Stimulated activated CD4-positive, alpha-beta T cell treated with anti-CD3 and anti-CD28 coated beads, Interleukin-4, amount 100 ng/mL, for 24 hours (primary cell): ENCODE measurements around the gene AMFR.
"Not testable (repeated sequence)": the region's sequence is repeated elsewhere in the genome, so short reads cannot be mapped to it uniquely, and the experiment has no call there.

Experiments
- DNase-seq: peaks from one replicate; pipeline ENCODE4 v3.0.0-alpha.2; 2020

The AMFR gene

DNA sequence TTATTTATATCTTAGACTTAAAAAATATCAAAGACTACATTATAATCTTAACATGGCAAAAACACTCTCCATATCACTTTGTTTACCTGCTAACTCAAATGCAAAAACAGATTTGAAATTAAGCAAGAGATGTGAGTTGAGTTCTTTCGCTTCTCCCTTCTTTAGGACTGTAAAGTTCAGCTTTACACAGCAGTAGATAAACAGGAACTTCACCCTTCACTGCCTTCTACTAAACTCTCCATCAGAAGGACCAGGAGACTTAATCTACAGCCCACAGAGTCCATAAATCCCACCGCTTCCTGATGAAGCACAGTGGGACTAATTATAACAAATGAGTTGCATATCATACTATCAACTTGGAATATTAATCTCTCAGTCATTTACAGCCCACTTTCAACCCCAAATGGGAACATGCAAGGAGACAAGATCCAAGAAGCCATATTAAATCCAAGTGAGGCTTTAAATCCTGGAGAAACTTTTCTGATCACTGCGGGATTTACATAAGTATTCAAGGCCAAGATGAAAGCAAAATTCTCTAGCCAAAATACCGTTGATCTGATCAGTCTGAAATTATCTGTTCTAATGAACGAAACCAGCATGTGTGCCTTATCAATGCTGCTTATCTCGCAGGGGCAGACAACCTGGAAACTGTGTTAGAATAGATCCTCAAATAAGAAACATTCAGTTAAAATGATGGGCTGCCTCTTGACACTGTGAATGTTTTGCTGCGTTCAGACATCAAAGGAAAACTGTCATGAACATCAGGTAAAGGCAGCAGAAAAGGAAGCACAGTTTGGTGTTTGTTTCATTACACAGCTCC lies 1.6 kb downstream of the AMFR start:
- no peak for DNase-seq

DNA sequence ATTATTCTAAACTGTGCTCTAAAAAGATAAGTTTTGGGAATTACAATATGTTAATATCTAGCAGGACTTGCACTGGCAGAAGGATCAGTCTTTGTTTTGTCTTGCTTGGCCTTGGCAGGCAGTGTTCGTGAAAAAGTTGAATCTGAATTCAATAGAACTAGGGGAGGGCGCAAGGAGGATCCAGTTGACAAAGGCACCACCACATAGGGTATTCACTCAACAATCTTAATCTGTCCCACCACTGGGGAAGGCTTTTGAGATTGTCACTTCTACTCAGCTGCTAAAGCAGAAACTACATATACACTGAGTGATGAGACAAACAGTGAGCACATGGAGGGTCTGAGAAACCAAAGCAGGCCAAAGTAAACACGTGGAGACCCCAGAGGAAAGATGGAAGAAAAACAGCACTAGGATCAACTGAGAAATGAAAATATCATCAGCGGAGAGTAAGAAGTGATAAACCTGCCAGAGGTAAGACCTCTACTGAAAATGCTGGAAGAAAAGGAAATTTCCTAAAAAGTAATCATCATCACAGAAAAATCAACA lies 2.4 kb downstream of the AMFR start:
- no peak for DNase-seq

DNA sequence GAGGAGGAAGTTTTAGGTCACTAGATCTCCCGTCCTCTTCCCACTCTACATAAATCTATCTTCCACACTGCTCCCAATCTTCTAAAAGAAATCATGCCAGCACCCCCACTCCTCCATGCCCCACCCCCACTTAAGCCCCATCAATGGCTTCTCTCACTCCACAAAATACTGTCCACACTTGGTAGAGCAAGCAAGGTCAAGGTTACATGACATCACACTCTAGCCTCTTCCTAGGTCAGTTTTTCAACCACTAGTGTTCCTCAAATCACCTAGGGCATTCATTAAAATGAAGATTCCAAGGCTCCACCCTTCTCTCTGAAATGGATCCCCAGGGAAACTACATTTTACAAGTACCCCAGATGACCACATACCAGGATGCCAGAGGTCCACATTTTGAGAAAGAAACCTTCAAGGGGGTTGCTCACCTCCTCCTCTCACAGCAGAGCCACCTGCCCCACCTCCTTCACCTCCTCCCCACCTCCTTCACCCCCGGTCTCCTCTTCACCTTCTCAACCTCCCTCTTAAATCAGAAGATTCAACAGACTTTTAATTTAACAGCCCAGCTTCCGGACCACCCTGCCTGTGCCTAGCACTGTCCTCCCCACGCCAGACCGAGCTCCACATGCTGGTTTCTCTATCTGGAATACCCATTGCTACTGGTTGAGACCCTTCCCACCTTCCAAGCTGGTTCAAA lies 3.2 kb downstream of the AMFR start:
- no peak for DNase-seq

DNA sequence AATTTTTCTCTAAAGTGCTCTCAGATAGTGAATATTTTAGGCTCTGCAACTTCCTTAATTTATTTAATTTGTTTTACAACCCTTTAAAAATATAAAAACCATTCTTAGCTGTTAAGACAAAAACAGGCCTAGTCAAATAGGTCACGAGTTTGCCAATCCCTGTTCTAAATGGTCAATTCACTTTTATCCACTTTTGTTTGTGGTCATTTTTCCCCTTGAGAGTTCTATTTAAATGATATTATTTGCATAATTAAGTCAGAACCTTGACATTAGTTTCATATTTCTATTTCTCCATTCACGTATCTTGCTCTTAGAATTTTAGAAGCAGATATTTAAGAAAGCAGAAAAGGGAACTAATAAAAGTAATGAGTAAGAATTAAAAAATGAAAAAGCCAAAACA lies 4.0 kb downstream of the AMFR start:
- DNase-seq = no peak

DNA sequence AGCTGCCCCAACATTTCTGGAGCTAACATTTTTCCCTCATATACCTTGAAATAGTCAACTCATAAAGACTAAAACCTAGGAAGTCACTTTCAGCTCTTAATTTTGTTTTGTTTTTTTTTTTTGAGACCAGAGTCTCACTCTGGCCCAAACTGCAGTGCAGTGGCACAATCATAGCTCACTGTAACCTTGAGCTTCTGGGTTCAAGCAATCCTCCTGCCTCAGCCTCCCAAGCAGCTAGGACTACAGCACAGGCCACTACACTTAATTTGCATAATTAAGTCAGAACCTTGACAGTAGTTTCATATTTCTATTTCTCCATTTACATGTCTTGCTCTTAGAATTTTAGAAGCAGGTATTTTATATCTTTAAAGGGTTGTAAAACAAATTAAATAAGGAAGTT lies 4.7 kb downstream of the AMFR start:
- DNase-seq = no peak

DNA sequence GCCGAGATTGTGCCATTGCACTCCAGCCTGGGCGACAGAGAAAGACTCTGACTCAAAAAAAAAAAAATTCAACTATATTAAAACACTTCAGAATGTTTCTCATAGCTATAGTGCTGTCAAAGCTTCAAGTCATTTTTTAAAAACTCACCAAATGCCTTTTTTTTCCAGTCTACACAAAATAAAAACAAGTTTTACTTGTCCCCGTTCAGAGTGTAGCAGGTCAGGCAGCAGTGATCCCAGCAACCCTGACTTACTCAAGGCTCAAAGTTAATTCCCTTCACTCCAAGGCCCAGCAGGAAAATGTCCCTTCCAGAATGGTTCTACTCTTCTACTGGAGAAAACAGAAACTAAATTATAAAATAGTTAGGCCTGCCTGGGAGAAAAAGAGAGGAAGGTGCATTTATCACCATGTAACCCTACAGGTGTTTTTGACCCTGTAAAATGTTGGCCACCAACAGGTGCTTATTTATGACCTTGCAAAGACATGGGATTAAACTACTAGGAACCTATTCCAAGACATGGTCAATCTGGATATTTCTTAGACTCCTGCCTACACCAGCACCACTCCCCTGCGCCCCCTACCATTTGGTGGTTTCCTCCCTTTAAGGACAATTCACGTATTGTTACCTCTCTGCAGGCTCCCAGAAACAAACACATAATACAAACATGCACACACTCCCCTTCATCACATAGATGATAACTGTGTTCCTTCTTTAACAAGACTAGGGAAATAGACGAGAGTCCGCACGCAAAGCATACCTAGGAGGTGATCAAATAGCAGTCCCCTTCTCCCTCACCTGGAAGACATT lies 5.4 kb downstream of the AMFR start:
- DNase-seq = no peak

DNA sequence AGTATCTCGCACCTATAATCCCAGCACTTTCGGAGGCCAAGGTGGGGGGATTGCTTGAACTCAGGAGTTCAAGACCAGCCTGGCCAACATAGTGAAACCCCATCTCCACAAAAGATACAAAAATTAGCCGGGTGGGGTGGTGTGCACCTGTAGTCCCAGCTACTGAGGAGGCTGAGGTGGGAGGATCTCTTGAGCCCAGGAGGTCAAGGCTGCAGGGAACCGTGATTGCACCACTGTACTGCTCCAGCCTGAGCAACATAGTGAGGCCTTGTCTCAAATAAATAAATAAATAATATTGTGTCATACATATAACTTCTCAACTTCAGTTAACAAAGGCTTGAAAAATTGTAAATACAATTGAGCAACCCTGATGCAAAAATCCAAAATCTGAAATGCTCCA lies 8.2 kb downstream of the AMFR start:
- no peak for DNase-seq

DNA sequence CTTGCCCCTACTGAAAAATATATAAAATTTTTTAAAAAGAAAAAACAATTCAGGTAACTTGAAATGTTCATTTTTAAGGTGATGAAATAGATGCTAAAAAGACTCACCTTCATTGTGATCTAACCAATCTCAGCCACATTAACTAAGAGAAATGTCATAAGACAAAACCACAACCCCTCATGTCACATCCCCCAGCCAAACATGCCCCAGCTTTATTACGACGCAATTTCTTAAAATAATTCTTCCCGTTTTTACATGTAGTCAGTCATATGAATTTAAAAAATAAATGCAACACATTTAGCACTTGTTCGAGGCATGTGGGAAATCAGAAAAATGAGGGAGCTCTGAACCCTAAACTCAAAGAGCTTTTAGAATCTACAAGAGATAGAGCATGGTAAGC lies 9.5 kb downstream of the AMFR start:
- DNase-seq = no peak

DNA sequence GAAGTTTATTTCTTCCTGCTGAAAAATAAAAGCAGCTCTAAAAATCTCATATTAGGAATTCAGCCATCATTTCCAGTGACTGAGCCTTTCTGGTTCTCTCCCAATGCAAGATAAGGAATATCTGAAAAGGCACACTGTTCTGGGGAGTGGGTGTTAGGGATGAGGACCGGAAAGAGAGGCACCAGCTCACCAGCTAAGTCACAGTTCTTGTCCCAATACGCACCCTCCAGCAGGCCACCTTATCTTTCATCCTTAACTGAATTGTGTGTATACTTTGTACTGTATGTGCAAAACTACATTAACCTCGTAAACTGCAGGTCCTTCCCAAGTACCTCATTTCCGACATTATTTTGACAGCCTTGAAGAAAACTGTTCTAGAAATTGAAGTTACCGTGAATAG lies 11.0 kb downstream of the AMFR start:
- DNase-seq = no peak

DNA sequence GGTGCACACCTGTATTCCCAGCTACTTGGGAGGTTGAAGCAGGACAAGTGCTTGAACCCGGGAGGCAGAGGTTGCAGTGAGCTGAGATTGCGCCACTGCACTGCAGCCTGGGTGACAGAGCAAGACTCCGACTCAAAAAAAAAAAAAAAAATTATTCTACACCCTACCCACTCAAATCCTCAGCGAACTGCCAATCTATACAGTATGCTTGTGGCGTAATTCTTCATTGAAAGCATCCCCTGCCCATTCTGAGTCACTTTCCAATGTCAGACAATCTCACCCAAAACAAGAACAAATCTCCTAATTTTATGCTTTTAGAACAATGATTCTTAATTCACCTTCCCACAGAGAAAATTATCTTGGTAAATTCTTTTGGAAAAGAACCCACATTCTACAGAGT lies 12.0 kb downstream of the AMFR start:
- DNase-seq = no peak

DNA sequence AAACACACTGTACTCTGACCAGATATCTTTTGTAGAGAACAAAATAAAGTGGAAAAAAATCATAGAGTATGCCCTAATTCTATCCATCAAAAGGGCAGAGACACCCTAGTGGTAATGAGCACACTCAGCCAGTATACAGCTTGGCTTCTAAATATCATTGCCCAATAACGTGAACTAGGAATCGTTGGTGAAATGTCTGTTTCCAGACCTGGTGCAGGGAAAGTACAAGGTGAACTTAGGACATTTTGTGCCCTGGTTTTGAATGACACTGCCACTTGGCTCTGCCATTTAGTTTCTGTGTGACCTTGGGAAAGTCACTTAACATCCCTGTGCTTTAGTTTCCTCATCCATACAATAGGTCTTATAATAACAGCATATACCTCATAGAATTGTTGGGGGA lies 13.7 kb downstream of the AMFR start:
- no peak for DNase-seq

DNA sequence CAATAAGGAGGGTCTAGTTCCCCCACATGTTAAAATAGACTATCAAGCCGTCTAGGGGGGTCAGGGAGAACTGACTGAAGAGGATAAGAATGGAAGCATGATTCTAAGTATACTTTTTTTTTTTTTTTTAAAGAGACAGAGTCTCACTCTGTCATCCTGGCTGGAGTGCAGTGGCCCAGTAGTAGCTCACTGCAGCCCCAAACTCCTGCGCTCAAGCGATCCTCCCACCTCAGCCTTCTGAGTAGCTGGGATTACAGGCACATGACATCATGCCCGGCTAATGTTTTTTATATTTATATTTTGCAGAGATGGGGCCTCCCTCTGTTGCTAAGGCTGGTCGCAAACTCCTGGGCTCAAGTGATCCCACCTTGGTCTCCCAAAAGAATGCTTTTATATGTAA lies 14.2 kb downstream of the AMFR start:
- DNase-seq = no peak

DNA sequence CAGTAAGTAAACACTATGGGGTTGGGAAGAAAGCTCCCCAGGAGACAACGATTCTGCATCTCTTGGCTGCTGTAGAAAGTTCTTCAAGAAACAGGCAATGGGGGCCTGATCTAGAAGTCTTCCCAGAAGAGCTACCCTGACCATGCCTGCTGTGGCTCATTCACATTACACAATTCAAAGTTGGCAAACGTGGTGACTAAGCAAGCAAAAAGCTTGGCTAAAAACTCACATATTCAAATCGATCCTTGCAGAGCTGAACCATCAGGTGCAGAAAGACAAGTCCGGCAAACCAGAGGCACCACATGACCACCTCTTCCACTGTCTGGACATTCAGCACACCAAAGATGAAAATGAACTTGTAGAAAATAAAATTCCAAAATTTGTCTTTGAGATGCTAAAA lies 16.1 kb downstream of the AMFR start:
- no peak for DNase-seq

DNA sequence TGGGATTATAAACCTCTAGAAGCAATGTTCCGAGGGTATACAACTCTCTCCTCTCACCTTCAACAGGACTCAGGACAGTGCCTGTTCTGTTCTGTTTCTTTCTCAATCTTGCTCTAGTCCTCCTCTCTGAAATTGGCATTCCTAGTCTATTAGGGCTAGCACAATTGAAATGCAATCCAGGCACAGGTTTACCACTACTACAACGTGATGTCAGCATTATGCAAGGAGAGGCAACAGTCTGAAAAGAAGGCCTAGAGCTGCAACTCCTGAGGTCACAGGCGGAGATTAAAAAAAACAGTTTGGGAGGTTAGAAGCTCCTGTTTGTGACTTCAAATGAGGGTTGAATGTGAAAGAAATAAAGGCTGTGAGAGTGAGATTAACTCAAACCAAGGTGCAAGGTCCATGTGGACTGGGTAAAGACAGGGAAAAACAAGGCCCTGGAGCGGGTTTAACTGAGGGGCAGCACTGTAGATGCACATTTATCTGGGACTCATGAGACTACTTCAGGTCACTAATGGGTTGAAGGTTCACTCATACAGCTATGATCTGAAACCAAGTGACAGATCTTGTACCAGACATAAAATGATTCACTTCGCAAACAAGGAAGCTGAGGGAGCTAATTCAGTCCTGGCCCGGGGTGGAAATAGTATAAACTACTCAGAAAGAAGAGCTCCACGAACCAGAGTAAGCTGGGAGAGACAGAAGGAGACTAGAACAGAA lies 16.8 kb downstream of the AMFR start:
- no peak for DNase-seq

DNA sequence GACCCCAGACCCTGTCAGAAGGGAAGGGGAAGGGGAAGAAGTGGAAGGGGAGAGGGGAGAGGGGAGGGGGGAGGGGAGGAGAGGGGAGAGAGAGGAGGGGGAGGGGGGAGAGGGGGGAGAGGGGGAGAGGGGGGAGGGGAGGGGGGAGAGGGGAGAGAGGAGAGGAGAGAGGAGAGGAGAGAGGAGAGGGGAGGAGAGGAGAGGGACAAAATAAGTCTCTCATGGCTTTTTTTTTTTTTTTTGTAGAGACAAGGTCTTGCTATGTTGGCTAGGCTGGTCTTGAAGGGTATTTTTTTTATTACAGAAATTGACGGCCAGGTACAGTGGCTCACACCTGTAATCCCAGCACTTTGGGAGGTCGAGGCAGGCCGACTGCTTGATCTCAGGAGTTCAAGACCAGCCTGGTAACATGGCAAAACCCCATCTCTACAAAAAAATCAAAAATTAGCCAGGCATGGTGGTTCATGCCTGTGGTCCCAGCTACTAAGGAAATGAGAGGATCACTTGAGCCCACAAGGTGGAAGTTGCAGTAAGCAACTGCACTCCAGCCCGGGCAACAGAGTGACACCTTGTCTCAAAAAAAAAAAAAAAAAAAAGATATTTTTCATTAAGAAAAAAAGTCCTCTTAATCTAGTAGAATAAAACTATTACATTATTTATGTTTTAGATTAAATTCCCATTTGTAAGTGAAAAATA lies 19.2 kb downstream of the AMFR start:
- no peak for DNase-seq

DNA sequence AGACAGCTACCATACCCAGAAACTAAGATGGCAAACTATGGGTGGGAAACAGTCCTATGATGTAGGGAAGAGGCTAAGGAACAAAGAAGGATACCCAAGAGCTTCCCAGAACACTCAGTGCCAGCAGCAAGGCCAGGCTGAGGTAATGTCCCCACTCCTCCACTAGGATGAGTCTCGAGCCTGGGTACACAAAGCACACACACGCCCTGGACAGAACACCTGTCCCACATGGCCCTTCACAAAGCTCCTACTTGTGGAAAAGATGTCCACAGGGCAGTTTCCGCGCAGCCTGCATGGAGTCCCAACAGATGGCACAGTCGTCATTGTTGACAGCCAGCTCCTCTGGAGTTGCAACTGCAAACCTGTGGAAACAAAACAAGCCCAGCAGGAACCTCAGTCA lies 23.9 kb downstream of the AMFR start:
- DNase-seq = no peak

DNA sequence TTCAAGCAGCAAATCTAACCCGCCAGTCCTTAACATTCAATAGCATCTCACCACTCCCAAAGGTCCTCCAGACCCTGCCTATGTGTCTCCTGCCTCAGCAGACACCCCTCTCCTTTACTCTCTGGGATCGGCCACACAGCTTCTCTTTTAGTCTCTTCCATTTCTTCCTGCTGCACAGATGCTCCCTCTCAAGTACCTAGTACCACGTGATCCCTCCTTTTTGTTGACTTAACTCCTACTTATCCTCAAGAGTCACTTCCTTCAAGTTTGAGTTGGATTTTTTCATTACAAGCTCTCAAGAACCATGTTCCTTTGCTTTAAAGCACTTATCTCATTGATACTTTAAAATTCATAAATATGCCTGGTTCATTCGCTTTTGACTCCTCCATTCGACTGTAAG lies 24.9 kb downstream of the AMFR start:
- no peak for DNase-seq

DNA sequence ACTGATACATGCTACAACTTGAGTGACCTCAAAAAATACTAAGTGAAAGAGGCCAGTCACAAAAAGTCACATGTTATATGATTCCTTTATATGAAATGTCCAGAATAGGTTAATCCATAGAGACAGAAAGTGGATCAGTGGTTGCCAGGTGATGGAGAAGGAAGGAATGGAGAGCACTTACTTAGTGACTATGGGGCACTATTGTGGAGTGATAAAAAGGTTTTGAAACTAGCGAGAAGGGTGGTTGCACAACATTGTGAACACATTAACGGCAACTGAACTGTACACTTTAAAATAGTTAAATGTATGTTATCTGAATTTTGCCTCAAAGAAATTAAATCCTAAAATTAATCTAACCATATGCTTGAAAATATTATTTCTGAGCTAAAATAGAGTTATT lies 25.9 kb downstream of the AMFR start:
- no peak for DNase-seq

DNA sequence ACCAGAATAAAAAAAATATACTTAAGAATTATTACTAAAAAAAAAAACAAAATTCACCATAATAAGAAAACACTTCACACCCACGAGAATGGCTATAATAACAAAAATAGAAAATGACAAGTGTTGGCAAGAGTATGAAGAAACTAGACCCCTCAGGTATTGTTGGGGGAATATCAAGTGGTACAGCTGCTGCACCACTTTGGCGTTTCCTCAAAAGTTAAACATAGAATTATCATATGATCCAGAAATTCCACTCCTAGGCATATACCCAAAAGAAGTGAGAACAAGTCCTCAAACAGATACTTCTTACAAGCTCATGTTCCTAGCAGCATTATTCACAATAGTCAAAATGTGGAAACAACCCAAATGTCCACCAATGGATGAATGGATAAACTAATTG lies 26.3 kb downstream of the AMFR start:
- no peak for DNase-seq

DNA sequence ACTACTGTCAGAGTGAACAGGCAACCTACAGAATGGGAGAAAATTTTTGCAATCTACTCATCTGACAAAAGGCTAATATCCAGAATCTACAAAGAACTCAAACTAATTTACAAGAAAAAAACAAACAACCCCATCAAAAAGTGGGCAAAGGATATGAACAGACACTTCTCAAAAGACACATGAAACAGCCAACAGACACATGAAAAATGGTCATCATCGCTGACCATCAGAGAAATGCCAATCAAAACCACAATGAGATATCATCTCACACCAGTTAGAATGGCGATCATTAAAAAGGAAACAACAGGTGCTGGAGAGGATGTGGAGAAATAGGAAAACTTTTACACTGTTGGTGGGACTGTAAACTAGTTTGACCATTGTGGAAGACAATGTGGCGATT lies 28.6 kb downstream of the AMFR start:
- not testable (repeated sequence) for DNase-seq

DNA sequence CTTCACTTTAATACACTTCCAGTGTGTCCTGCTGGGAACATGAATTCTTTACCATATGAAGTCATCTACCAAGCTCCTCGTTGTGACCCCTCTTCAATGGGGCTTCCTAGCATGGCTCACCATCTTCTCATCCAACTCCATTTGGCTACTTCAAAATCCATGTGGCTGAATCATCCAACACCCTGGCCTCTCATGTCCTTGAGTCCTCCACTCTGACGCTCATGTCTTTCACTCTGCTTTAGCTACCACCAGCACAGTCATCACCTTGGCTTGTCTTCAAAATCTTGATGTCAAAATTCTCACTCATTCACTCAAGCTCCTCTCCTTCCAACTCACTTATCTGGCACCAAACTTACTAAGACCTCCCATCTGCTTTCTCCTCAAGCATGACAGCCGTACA lies 35.8 kb downstream of the AMFR start:
- DNase-seq = no peak

DNA sequence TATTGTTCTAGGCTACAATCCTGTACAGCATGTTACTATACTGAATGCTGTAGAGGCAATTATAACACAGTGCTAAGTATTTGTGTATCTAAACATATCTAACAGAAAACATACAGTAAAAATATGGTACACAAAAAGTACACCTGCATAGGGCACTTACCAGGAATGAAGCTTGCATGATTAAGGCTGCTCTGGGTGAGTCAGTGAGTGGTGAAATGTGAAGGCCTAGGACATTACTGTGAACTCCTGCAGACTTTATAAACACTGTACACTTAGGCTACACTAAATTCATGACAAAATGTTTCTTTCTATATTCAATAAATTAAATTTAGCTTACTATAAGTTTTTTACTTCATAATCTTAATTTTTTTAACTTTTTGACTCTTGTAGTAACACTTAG lies 37.1 kb downstream of the AMFR start:
- no peak for DNase-seq
